ENCODE results near the gene ZNF644. TPM values are rescaled to one million over a fixed set of nuclear protein-coding genes. Genes with fewer than 3 reads are reported as not detected.

The ZNF644 gene
- total RNA-seq, 1 experiment from 2014 or later, result 71.4 TPM

GRCh38 chr1:90955769-90956168 is 66.1 kb downstream of the ZNF644 start (continued):
- TF ChIP-seq USF2 (CRISPR knock-in tag; IDR thresholded peaks at IDR 0.05), result no peak
- TF ChIP-seq FOXP4 (CRISPR knock-in tag; IDR thresholded peaks at IDR 0.05), result no peak
- TF ChIP-seq ZNF423 (CRISPR knock-in tag; IDR thresholded peaks at IDR 0.05), result no peak
- TF ChIP-seq SMAD4 (CRISPR knock-in tag; IDR thresholded peaks at IDR 0.05), result no peak

GRCh38 chr1:90952906-90953305 is 68.9 kb downstream of the ZNF644 start:
- no peaks in the 10 kb centered on the region for H3K9me3 Mint-ChIP-seq
- ATAC-seq (no peak), DNase-seq (ENCODE audit: low spot score) (no peak)
- no peak overlapping the region for H3K4me3 Mint-ChIP-seq
- H3K36me3 Mint-ChIP-seq, result peaks cover 12% of the 10 kb centered on the region
- H3K27me3 Mint-ChIP-seq (ENCODE audit: low read depth), result no peaks in the 10 kb centered on the region
- no peak overlapping the region; the same call in 1 of the 2 replicates for H3K27ac Mint-ChIP-seq
- POLR2A ChIA-PET, result interaction anchor here (0.6 kb wide), 1 partner anchor 12 kb away, joined by 8 read pairs; no protein-coding TSS in a partner anchor
- peaks cover 41% of the 10 kb centered on the region for H3K4me1 Mint-ChIP-seq
- no peak for TF ChIP-seq NR3C1 (CRISPR knock-in tag; conservative IDR thresholded peaks at IDR 0.05; ENCODE audit: low read depth)
- CTCF ChIA-PET, result interaction anchor here (1.0 kb wide), 1 partner anchor 223 kb away, joined by 3 read pairs; no protein-coding TSS in a partner anchor

- H3K9me3 Mint-ChIP-seq, result no peaks in the 10 kb centered on the region
- POLR2A ChIA-PET, result no interaction called here
- H3K27ac Mint-ChIP-seq, result peak overlapping the region; percentile 60; the same call in 1 of the 2 replicates
- peaks cover 28% of the 10 kb centered on the region for H3K4me1 Mint-ChIP-seq
- CTCF ChIA-PET, result no interaction called here
- ATAC-seq (no peak), DNase-seq (ENCODE audit: low spot score) (no peak)
- no peaks in the 10 kb centered on the region for H3K27me3 Mint-ChIP-seq (ENCODE audit: low read depth)
- peaks cover 12% of the 10 kb centered on the region for H3K36me3 Mint-ChIP-seq
- TF ChIP-seq E2F4 (CRISPR knock-in tag; IDR thresholded peaks at IDR 0.05; ENCODE audit: borderline replicate concordance, low read depth) (no peak), JAZF1 (CRISPR knock-in tag; IDR thresholded peaks at IDR 0.05) (no peak), ZNF219 (CRISPR knock-in tag; IDR thresholded peaks at IDR 0.05; ENCODE audit: borderline replicate concordance) (no peak), ATF6 (CRISPR knock-in tag; IDR thresholded peaks at IDR 0.05) (no peak), PRRX2 (CRISPR knock-in tag; IDR thresholded peaks at IDR 0.05) (no peak), ELF4 (CRISPR knock-in tag; IDR thresholded peaks at IDR 0.05; ENCODE audit: low read depth) (no peak)
- no peak overlapping the region for H3K4me3 Mint-ChIP-seq
Measured at GRCh38 chr1:90951009-90951408, 70.8 kb downstream of the ZNF644 start.

- POLR2A ChIA-PET, result no interaction called here
- peaks cover 26% of the 10 kb centered on the region for H3K4me1 Mint-ChIP-seq
- CTCF ChIA-PET, result no interaction called here
- DNase-seq (ENCODE audit: low spot score), result no peak
- H3K4me3 Mint-ChIP-seq, result no peak overlapping the region
- H3K27ac Mint-ChIP-seq, result no peak overlapping the region
- ATAC-seq, result no peak
- no peaks in the 10 kb centered on the region for H3K9me3 Mint-ChIP-seq
- no peaks in the 10 kb centered on the region for H3K36me3 Mint-ChIP-seq
- TF ChIP-seq HMGXB4 (CRISPR knock-in tag; IDR thresholded peaks at IDR 0.05), result no peak
- no peaks in the 10 kb centered on the region for H3K27me3 Mint-ChIP-seq (ENCODE audit: low read depth)
Measured at GRCh38 chr1:90948301-90948700, 73.5 kb downstream of the ZNF644 start.

All from WTC11 (cell line).